Stomach smooth muscle (tissue), 2 donors: Measurements from ENCODE around the gene SLCO3A1.

Source experiments
- H3K27ac ChIP-seq: one replicate; pipeline ENCODE4 v1.7.0; 2013; ENCODE audit warnings: mild to moderate bottlenecking, low read length, inconsistent platforms
- H3K27me3 ChIP-seq, 2 donors: one replicate each; pipeline ENCODE4 v1.7.0; 2013; ENCODE audit warnings: low read length in 2 of 2; ENCODE audit not compliant: insufficient read depth in 2 of 2, control insufficient read depth in 1 of 2
- H3K36me3 ChIP-seq, 2 donors: one replicate each; pipeline ENCODE4 v1.7.0; 2013; ENCODE audit warnings: low read length in 2 of 2; ENCODE audit not compliant: control insufficient read depth in 2 of 2, insufficient read depth in 2 of 2
- H3K4me1 ChIP-seq: one replicate; pipeline ENCODE4 v1.7.0; 2013; ENCODE audit warnings: low read length; ENCODE audit not compliant: control insufficient read depth, insufficient read depth
- H3K4me3 ChIP-seq, 2 donors: one replicate each; pipeline ENCODE4 v1.7.0; 2013; ENCODE audit warnings: low read length in 2 of 2
- H3K9ac ChIP-seq, 2 donors: one replicate each; pipeline ENCODE4 v1.7.0; 2013; ENCODE audit warnings: low read length in 2 of 2, mild to moderate bottlenecking in 1 of 2
- H3K9me3 ChIP-seq, 2 donors: one replicate each; pipeline ENCODE4 v1.7.0; 2013; ENCODE audit warnings: low read length in 2 of 2; ENCODE audit not compliant: control insufficient read depth in 2 of 2
- donor health status: healthy.
- donor health status: Pancreatic carcinoma.

SLCO3A1 gene

GRCh38 chr15:92122259-92122658 lies 268.8 kb downstream of the SLCO3A1 start:
- Histone ChIP-seq H3K27me3 (no peaks in the 10 kb centered on the region), H3K36me3 (peaks cover 5 to 14% of the 10 kb centered on the region in 2 donors), H3K4me1 (peaks cover 4% of the 10 kb centered on the region), H3K9ac (no peak overlapping the region), H3K4me3 (no peak overlapping the region), H3K27ac (no peak overlapping the region), H3K9me3 (no peaks in the 10 kb centered on the region)

GRCh38 chr15:92123962-92124656 lies 270.6 kb downstream of the SLCO3A1 start:
- Histone ChIP-seq H3K4me1 (no peaks in the 10 kb centered on the region), H3K27ac (no peak overlapping the region), H3K9ac (no peak overlapping the region), H3K9me3 (no peaks in the 10 kb centered on the region), H3K36me3 (peaks cover 5 to 17% of the 10 kb centered on the region in 2 donors), H3K4me3 (no peak overlapping the region), H3K27me3 (no peaks in the 10 kb centered on the region)

- Histone ChIP-seq H3K4me3 (no peak overlapping the region), H3K27ac (no peak overlapping the region), H3K36me3 (peaks cover 5 to 19% of the 10 kb centered on the region in 2 donors)
Observed at GRCh38 chr15:92124657-92125010, 271.1 kb downstream of the SLCO3A1 start.

GRCh38 chr15:92128788-92129187 lies 275.3 kb downstream of the SLCO3A1 start:
- no peak overlapping the region for H3K4me3 ChIP-seq
- H3K9me3 ChIP-seq = no peaks in the 10 kb centered on the region
- H3K27me3 ChIP-seq = no peaks in the 10 kb centered on the region
- H3K4me1 ChIP-seq = no peaks in the 10 kb centered on the region
- H3K27ac ChIP-seq = no peak overlapping the region
- peaks cover 0 to 12% of the 10 kb centered on the region in 2 donors for H3K36me3 ChIP-seq
- no peak overlapping the region for H3K9ac ChIP-seq

More at GRCh38 chr15:92124657-92125010, 271.1 kb downstream of the SLCO3A1 start:
- Histone ChIP-seq H3K27me3 (no peaks in the 10 kb centered on the region), H3K4me1 (no peaks in the 10 kb centered on the region), H3K9ac (no peak overlapping the region), H3K9me3 (no peaks in the 10 kb centered on the region)

- Histone ChIP-seq H3K27ac (no peak overlapping the region), H3K9ac (no peak overlapping the region), H3K4me1 (no peaks in the 10 kb centered on the region), H3K36me3 (peaks cover 0 to 12% of the 10 kb centered on the region in 2 donors), H3K9me3 (no peaks in the 10 kb centered on the region), H3K4me3 (no peak overlapping the region), H3K27me3 (no peaks in the 10 kb centered on the region)
Observed at GRCh38 chr15:92130244-92130643, 276.7 kb downstream of the SLCO3A1 start.

GRCh38 chr15:92130906-92131305 lies 277.4 kb downstream of the SLCO3A1 start:
- Histone ChIP-seq H3K27ac (no peak overlapping the region), H3K4me3 (no peak overlapping the region), H3K36me3 (peaks cover 0 to 12% of the 10 kb centered on the region in 2 donors), H3K27me3 (no peaks in the 10 kb centered on the region), H3K9me3 (no peaks in the 10 kb centered on the region), H3K9ac (no peak overlapping the region), H3K4me1 (no peaks in the 10 kb centered on the region)

GRCh38 chr15:92132982-92133755 lies 279.7 kb downstream of the SLCO3A1 start:
- Histone ChIP-seq H3K27ac (no peak overlapping the region), H3K4me1 (no peaks in the 10 kb centered on the region), H3K9me3 (no peaks in the 10 kb centered on the region), H3K9ac (no peak overlapping the region), H3K4me3 (no peak overlapping the region), H3K36me3 (peaks cover 0 to 9% of the 10 kb centered on the region in 2 donors), H3K27me3 (no peaks in the 10 kb centered on the region)

GRCh38 chr15:92140796-92141195 lies 287.3 kb downstream of the SLCO3A1 start:
- Histone ChIP-seq H3K27ac (no peak overlapping the region), H3K4me1 (no peaks in the 10 kb centered on the region), H3K36me3 (no peaks in the 10 kb centered on the region), H3K9me3 (no peaks in the 10 kb centered on the region), H3K9ac (no peak overlapping the region), H3K4me3 (no peak overlapping the region), H3K27me3 (no peaks in the 10 kb centered on the region)

GRCh38 chr15:92141607-92142006 lies 288.1 kb downstream of the SLCO3A1 start:
- Histone ChIP-seq H3K9me3 (no peaks in the 10 kb centered on the region), H3K36me3 (no peaks in the 10 kb centered on the region), H3K4me1 (no peaks in the 10 kb centered on the region), H3K4me3 (no peak overlapping the region), H3K9ac (no peak overlapping the region), H3K27me3 (no peaks in the 10 kb centered on the region), H3K27ac (no peak overlapping the region)

- Histone ChIP-seq H3K4me1 (no peaks in the 10 kb centered on the region), H3K27ac (no peak overlapping the region)
Observed at GRCh38 chr15:92142242-92143232, 289.0 kb downstream of the SLCO3A1 start.

More at GRCh38 chr15:92142242-92143232, 289.0 kb downstream of the SLCO3A1 start:
- H3K4me3 ChIP-seq = no peak overlapping the region
- H3K9me3 ChIP-seq = no peaks in the 10 kb centered on the region
- H3K9ac ChIP-seq = no peak overlapping the region
- no peaks in the 10 kb centered on the region for H3K27me3 ChIP-seq
- peaks cover 0 to 7% of the 10 kb centered on the region in 2 donors for H3K36me3 ChIP-seq
